Measurements from ENCODE around the gene ZNF580. TPM values are rescaled to one million over a fixed set of nuclear protein-coding genes. Genes with fewer than 3 reads are reported as not detected.
A peak's percentile ranks its signal among the peaks of the same experiment; 100 is the strongest.

ZNF580 gene
- 19.9 TPM for polyA plus RNA-seq (ENCODE audit: insufficient read length)

GRCh38 chr19:55640577-55641425 is at the start of gene ZNF580:
Gene ZNF580, plus strand, starts transcription at chr19:55641002. Its CDS starts 1,507 bp downstream, at chr19:55642509.
- no peak for DNase-seq (ENCODE audit: low read depth)

GRCh38 chr19:55591555-55591954 is 49.2 kb upstream of the ZNF580 start:
- DNase-seq (ENCODE audit: low read depth): no peak

GRCh38 chr19:55592391-55593090 is 48.3 kb upstream of the ZNF580 start:
- DNase-seq (ENCODE audit: low read depth): no peak

GRCh38 chr19:55593096-55593772 is 47.6 kb upstream of the ZNF580 start:
- DNase-seq (ENCODE audit: low read depth): no peak

- no peak for DNase-seq (ENCODE audit: low read depth)
These were observed 45.7 kb upstream of the ZNF580 start for GRCh38 chr19:55594996-55595545.

GRCh38 chr19:55596304-55596703 is 44.5 kb upstream of the ZNF580 start:
- DNase-seq (ENCODE audit: low read depth): no peak

- DNase-seq (ENCODE audit: low read depth): no peak
These were observed 43.3 kb upstream of the ZNF580 start for GRCh38 chr19:55597501-55597921.

- DNase-seq (ENCODE audit: low read depth): no peak
These were observed 42.8 kb upstream of the ZNF580 start for GRCh38 chr19:55598034-55598433.

- DNase-seq (ENCODE audit: low read depth): no peak
These were observed 41.9 kb upstream of the ZNF580 start for GRCh38 chr19:55598719-55599467.

- DNase-seq (ENCODE audit: low read depth): peak; percentile 95
These were observed 41.3 kb upstream of the ZNF580 start, which contains the start of gene FIZ1 for GRCh38 chr19:55599468-55599841. Gene FIZ1, minus strand, starts transcription at chr19:55599517. Its CDS starts 1,652 bp downstream, at chr19:55597865.

GRCh38 chr19:55599842-55600661 is 40.8 kb upstream of the ZNF580 start, which contains the start of gene ZNF524:
Gene ZNF524, plus strand, starts transcription at chr19:55600288. Its CDS starts 1,825 bp downstream, at chr19:55602113.
- DNase-seq (ENCODE audit: low read depth): peak; percentile 86

GRCh38 chr19:55600662-55601028 is 40.2 kb upstream of the ZNF580 start:
- DNase-seq (ENCODE audit: low read depth): no peak

- DNase-seq (ENCODE audit: low read depth): no peak
These were observed 39.7 kb upstream of the ZNF580 start for GRCh38 chr19:55601084-55601483.

- DNase-seq (ENCODE audit: low read depth): no peak
These were observed 38.4 kb upstream of the ZNF580 start for GRCh38 chr19:55602104-55603001.

GRCh38 chr19:55603115-55603514 is 37.7 kb upstream of the ZNF580 start:
- DNase-seq (ENCODE audit: low read depth): no peak

- no peak for DNase-seq (ENCODE audit: low read depth)
These were observed 37.1 kb upstream of the ZNF580 start for GRCh38 chr19:55603581-55604292.

GRCh38 chr19:55605207-55605636 is 35.6 kb upstream of the ZNF580 start:
- DNase-seq (ENCODE audit: low read depth): peak; percentile 88
